Stimulated activated CD4-positive, alpha-beta T cell treated with anti-CD3 and anti-CD28 coated beads, Interleukin-15, amount 100 ng/mL, for 48 hours (primary cell): ENCODE measurements around the gene MATN4.

Experiments used
- DNase-seq, 2 donors: peaks; one replicate each; pipeline ENCODE4 v3.0.0-alpha.2; 2020; ENCODE audit warnings: low read depth in 2 of 2

MATN4 gene

DNA sequence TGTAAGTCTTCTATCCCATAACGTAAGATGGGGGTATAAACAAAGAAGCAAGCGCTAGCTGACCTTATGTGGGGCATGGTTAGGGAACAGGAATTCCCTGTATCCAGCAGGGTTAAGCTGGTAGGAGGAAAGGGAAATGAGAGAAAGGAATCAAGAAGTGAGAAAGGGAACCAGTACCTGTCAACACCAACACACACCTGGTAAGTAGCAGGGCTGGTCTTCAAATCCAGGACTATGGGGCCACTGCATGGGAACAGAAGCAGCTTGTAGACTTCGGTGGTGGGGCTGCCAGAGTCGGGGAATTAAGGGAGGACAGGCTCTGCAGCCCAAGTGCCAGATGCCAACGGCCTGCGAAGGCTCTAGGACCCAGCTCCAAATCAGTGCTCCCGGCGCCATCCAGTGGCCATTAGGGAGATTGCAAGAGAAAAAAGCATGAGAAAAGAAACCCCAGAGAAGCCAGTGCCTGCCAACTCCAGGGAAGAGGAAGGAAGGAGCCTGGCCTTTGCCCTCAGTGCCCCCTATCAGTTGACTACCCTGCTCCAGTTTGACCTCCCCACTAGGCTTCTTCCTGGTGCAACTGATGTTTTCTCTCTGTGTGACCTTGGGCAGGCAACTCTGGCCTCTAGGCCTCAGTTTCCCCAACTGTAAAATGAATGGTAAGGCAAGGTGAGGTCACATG is 17.3 kb downstream of the MATN4 start:
- DNase-seq = peak; percentile 51 to 52

DNA sequence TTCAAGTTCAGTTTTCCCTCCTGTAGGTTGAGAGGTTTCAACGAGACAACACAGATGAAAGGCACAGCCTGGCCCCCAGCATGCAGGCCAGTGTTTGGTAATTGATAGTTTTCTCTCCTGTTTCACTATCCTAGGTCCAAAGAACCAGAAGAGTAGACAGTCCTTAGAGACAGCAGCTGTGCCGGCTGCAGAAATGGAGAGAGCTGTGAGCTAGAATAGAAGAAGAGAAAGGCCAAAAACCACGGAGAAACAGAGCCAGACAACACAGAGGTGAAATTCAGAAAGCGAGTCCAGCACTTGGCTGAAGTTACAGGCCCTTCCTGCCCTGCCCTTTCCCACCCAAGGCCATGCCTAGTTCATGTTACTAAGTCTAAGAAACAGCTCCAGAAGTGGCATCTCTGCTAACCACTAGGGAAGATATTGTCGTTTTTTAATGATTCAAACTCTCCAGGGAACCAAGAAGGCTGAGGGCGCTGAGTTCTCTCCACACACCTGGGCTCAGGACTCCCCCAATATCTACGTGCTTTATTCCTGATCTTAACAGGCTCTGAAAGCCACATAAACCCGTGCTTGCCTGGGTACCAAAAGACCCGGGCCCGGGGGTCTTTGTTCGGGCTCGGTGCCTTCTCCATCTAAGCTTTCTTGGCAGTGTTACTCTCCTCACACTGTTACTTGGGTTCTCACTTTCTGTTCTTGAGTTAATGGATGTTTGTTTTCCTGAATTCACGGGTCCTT is 18.0 kb downstream of the MATN4 start:
- DNase-seq = no peak

DNA sequence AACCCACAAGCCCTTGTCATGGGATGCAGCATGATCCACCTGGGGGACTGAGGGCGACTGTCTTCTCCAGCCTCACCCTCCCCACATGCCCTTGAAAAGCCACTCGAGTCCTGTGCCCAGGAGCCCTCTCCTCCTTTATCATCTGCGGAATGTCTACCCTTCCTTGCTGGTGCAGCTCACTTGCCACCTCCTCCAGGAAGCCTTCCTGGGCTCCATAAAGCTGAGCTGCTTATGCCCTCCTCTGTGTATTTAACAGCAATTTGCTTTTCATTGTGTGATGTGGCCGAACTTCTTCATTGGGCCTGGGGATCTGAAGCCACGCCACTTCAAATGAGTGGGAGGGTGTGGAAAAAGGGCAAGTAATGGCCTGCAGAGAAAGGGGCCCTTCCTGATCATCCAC is 19.2 kb downstream of the MATN4 start:
- no peak for DNase-seq

DNA sequence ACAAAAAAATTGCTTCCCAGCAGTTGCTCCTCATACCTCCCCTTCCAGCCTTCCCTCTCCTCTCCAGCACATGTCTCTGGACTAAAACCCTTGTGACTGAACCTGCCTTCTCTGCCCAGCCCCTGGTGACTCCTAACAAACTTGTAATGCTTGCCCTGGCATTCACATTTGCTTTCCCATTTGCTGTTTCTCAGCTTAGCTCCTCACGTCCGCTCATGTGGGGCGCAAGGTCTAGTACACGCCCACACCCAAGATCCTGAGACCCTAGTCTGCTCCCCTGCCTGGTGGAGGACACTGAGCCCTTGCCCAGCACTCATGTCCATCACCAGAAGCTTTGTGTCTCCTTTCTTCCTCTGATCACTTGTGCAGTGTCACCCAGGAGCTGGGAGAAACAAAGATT is 19.7 kb downstream of the MATN4 start:
- no peak for DNase-seq

DNA sequence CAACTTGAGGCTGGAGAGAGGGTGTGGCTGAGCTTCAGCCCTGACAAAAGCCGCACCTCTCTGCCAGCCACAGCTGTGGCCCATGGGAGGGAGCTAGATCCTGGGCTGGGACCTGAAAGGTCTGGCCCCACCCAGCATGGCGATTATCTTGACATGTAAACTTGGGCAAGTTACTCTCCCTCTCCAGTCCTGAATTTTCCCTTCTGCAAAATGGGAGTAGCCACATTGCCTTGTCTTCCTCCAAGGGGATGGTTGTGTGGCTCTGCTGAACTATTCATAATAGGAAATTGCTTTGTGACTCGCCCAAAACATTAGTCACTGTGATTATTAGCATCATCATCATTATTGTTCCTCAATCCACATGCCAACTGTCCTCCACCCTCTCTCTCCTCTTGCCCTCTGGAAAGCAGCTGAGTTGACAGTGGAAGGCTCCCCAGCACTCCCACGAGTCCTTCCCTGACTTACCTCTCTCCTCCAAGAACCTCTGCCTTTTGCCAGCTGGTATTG is 24.5 kb downstream of the MATN4 start:
- no peak for DNase-seq

DNA sequence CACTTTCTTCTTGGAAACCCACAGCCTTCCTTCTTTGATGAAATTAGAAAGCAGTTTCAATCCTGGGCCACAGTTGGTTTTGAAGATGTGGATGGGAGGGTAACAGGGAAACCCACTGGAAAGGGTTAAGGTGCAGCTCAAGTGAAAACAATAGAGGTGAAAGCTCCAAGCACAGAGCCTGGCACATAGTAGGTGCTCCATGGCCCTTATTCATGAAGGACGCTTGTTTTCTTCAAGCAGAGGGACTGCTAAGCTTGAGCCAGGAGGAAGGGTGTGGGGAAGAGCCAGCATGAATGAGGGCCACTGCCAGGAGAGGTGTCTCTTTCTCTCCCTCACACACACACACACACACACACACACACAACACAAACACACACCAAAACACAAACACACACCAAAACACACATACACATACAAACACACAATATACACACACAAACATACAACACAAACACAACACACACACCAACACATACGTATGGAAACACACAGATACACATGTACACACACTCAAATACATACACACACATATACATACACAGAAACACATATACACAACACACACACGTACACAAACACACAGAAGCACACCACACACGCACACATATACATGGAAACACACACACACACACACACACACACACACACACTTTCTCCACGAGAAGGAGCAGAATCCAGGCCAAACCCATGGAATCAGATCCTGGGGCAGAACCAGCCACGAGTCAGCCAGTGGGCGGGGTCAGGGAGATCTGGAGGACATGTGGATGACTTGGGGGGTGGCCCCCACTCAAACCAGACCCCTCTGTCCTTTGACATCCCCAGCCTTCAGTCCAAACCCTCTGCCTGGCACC is 25.2 kb downstream of the MATN4 start:
- DNase-seq = no peak

DNA sequence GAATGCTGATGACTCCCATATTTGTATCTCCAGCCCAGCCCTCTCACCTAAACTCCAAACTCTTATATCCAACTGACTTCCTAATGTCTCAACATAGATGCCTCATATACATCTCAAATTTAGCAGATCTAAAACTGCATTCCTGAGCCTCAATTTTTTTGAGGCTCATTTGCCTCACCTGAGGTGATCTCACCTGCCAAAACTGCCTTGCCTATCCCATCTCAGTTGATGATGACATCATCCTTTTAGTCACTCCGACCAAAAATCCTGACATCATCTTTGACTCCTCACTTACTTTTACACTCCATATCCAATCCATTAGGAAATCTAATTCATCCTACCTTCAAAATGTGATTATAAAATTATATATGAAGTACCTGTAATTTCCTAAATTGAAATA is 28.1 kb downstream of the MATN4 start:
- no peak for DNase-seq

DNA sequence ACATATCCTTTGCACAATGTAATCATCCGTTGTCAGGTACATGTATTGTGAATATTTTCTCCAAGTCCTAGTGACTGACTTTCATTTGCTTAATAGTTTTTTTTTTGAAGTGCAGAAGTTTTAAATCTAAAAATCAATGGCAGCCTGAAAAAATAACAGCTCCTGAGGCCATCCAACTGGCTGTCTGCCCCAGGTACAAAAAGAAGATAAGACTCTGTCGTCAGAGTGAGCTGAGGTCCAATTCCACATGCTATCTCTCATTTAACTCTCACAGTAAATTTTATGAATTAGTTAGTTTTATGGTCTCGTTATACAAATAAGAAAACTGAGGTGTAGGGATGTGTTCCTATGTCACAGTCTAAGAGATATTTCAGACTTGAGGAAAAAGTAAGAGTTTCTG is 32.8 kb downstream of the MATN4 start:
- no peak for DNase-seq

DNA sequence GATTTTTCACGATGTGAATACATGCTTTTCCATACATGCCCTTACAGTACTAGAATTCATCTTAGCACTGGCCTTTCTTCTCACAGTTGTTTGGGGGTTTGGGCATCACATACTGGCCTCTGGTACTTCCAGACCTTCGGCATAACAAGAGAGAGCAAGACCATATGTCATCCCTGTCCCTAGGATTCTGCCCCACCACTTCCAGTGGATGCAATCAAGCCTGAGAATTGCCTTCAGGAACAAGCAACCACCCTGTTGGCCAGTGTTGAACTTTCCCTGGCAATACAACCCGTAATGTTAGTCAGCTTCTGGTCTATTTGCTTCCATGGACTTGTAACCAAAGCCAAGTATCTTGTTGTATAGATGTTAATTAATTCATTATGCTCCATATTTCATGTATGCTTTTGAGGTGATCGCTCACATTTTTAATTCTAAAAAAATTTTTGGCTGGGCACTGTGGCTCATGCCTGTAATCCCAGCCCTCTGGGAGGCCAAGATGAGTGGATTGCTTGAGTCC is 38.3 kb downstream of the MATN4 start:
- DNase-seq = no peak

DNA sequence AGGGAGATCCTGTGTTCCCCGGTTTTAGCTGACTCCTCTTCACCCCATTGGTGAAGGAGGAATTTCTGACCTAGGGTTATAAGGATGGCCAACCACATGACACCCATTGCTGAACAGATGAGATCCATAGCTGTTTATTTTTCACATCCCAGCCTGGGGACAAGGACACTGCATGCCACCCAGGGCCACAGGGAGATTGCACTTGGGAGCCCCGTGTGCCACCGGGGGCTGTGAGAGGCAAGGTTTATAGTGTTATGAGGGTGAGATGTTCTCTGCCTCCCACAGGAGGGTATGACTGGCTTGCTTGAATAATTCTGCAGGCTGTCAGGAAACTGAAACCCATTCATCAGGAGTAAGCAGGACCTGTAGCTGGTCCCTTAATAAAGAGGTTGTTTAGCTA is 39.0 kb downstream of the MATN4 start:
- no peak for DNase-seq

DNA sequence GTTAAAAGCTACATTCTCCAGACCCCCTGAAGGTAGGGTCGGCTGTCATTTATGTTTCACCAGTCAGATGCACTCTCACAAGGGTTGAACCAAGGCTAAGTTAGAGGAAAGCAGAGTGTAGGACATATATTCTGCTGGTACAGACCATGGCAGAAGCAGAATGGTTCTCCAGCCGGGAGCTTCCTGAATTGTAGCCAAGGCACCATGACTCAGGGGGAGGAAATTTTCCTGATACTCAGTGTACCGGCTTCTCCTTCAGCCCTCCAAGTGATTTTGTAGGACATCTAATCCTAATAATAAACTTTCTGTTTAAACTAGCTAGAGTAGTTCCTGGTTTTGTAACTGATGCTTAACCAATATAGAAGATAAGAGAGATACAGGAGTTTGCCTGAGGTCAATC is 39.6 kb downstream of the MATN4 start:
- no peak for DNase-seq

DNA sequence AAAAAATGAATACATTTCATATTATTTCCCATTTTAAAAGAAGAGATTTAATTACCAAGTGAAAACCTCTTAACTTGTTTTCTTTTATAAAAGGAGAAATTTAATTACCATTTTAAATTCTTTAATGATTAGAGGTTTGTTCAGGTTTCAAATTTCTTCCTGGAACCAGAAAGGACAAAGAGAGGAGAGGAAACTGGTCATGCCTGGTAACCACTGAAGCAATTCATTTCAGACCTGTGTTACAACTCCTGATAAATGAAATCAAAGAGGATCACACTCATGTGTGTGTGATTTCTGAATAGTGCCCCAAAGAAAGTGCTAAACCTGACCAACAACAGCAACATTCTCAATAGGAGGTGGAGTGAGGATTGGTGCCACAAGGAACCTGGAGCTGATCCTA is 41.1 kb downstream of the MATN4 start:
- no peak for DNase-seq

DNA sequence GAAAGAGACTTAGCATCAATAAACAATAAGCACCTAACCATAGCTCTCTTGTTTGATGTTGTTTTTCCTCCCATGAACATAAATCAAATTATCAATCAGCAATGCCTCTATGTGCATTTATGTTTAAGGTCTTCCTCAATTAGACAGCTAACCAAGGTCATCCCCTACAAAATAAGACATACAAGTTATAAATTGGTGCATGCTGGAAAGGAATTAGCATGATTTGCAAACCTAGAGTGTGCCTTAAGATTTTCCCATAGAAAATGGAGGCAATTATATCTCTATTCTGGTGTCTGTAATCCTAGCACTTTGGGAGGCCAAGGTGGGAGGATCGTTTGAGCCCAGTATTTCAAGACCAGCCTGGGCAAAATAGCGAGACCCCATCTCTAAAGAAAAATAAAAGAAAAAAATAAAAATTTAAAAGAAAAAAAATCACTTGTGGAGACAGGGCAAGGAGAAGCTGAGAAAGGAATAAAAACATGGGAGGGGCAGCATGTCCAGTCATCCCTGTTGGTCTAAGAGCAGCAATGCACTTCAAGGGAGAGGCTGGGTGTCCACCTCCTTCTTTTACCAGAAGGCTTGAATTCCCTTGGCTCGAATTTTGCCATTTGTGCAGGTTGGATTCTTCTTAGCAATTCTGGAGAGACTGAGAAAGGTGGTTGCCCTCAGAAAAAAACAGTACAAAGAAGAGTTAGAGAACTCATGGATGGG is 44.4 kb downstream of the MATN4 start:
- no peak for DNase-seq

DNA sequence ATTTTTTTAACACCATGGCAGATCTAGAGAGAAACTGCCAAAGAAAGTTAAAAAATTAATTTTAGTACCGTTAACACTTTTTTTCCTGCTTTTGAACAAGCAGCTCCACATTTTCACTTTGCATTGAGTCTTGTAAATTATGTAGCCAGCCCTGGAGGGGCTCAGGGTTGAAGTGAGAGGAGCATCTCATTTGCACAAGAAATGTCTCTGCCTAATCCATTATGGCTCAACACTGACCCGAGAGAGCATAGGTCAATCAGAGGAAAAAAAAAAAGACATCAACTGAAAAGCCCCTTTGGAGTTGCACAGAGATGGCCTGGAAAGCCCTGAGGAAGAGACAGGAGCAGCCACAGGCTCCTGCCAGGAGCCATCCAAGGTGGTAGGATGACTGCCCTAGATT is 49.4 kb downstream of the MATN4 start:
- DNase-seq = no peak

DNA sequence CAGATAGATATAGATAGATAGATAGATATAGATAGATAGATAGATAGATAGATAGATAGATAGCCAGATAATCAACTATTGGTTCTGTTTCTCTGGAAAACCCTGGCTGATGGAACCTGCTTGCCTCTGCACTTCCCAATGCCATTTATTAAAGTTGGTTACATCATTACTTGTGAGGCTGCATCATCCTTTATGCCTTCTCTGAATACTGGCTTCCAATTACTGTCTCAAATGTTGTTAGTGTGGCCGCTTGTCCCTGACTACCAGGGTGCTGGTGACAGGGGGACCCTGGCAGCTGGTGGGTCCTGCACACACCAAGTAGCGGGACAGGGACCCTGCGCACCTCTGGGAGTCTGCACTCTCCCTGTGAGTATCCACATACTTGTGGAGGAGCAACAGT is 49.8 kb downstream of the MATN4 start:
- DNase-seq = no peak

DNA sequence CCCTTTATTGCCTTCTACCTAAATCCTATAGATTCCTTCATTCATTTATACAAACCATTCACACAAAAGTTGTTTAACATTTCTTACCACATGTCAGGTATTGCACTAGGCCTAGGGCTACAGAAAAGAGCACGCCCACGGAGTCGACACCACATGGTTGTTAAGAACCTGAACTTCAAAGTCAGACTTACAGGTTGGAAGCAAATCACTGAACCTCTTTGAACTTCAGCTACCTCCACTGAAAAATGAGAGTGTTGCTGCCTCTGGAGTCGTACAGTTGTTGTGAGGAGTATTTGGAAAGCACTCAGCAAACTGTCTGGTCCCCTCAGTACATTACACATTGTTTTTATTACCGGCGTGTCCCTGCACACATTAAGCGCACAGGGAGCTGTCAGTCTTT is 50.4 kb downstream of the MATN4 start:
- DNase-seq = no peak

DNA sequence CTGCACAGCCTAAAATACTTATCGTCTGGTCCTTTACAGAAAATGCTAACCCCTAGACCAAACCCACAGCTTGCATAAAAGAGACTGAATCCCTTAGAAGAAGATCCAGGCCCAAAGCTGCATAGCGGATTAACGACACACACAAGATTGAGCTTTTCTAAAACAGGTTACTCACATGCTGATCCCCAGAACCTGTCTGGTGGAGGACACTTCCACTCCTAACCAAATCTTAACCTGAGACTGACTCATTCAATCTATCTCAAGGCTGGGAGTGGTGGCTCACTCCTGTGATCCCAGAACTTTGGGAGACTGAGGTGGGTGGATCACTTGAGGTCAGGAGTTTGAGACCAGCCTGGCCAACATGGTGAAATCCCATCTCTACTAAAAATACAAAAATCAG is 50.9 kb downstream of the MATN4 start:
- DNase-seq = no peak

DNA sequence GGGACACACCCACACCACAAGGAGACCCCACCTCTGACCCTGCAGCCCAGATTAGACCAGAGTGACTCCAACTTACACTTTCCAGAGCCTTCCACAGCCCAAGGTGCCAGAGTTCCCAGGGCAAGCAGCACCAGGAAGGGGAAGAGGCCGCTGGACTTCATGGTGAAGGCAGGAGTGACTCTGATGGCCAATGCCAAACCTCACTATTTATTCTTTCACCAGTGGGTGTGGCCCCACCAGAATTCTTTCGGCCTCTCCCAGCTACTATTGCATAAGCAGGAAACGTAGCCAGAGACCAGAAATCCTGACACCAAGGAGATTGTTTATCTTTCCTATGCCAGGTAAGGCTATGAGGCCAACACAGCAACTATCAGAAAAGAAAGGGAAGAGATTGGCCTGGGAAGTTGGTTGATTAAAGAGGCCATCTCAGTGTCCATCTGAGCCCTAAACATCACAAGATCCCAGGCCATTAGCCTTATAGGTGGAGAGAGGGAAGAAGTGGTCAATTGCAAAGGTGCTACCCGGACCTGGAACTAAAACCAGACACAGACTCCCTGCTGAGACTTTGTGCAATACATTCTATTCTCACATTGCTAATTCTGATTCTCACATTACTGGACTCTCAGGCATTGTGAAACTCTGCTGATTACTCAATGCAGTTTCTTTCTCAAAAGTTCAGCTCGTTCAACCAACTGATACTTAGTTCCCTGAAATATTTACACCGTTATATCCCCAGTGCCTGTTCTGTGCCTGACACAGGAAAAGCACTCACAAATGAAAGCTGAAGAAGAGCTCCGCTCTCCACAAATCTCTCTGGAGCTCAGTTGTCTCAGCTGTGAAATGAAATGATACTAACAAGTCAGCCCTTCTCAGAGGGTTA is 53.5 kb downstream of the MATN4 start, which contains the start of gene SLPI:
SLPI (minus strand) TSS at position 182 of the 880 bp plus-strand sequence; CDS start at position 161, 21 bp downstream.
- DNase-seq = no peak

DNA sequence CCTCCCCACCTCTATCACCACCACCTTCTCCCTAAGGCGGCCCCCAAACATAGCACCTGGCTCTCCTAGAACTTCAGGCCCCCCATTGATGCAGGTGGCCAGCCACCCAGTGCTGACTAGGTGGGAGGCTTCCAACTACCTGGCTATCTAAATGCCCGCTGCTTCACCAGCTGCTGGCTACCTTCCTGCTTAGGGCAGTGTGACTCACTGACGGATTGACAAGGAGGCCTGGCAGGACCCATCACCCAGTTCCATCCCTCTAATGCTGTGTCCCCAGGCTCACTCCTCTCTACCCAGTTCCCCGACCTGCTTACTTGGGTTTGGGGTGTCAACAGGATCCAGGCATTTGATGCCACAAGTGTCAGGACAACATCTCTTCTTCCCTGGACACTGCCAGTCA is 54.8 kb downstream of the MATN4 start:
- DNase-seq = no peak

DNA sequence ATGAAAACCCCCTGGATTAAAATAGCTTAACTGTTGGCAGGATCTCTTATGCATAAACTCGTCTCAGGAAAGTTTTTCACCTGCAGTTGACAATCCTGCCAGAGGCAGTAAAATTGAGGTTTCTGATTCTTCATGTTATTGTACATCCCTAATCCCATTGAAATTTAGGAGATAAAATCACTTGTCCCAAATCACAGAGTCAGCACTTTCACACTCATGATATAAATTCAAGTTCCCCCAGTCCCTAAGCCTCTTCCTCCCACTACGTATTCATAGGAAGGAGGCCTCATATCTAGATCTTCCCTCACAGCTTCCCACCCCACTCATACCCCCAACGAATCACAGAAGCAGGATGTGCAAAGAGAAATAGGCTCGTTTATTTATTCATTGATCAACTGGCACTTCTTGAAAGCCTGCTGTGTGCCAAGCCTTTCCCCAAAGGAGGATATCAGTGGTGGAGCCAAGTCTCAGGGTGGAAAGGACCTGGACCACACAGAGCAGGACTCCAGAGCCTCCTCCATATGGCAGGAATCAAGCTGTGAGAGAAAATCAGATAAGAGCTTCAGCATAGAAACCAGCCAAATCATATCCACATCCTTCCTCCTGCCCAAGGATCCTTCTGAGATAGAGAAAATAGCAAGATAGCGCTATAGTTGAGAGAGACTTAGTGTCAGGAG is 56.1 kb downstream of the MATN4 start:
- DNase-seq = no peak
